Activated B cell treated with CpG ODN at 0.5 μM for 24 hours (primary cell): ENCODE results near the gene LRRC3. TPM values are rescaled to one million over a fixed set of nuclear protein-coding genes. Genes with fewer than 3 reads are reported as not detected.

ENCODE experiments used
- ATAC-seq: fragments of 200-7000 bp; cut with Tn5 transposase; one replicate; pipeline ENCODE4 v1.10.0; 2021; ENCODE audit warnings: low read depth, mild to moderate bottlenecking, moderate library complexity
- CTCF ChIA-PET: fragments of 350-600 bp; sonication (Branson Sonifier 250); formaldehyde crosslinking; loops from one replicate; lab custom pipeline; 2021; ENCODE audit warnings: antibody characterized with exemption; lab: Charles Lee
- POLR2A ChIA-PET: fragments of 350-600 bp; sonication (Branson Sonifier 250); formaldehyde crosslinking; loops from one replicate; lab custom pipeline; 2021; ENCODE audit warnings: antibody characterized with exemption; lab: Charles Lee
- DNase-seq: peaks from one replicate; pipeline ENCODE4 v3.0.0; 2022
- H3K27ac Mint-ChIP-seq: one replicate; pipeline ENCODE4 v1.8.0; 2020; ENCODE audit warnings: mixed read lengths
- H3K27me3 Mint-ChIP-seq: one replicate; pipeline ENCODE4 v1.8.0; 2021; ENCODE audit warnings: mixed read lengths
- H3K36me3 Mint-ChIP-seq: one replicate; pipeline ENCODE4 v1.8.0; 2021; ENCODE audit warnings: low read depth, mixed read lengths
- H3K4me1 Mint-ChIP-seq: one replicate; pipeline ENCODE4 v1.8.0; 2021; ENCODE audit warnings: mixed read lengths
- H3K4me3 Mint-ChIP-seq: one replicate; pipeline ENCODE4 v1.8.0; 2020; ENCODE audit warnings: mild to moderate bottlenecking, mixed read lengths
- H3K9me3 Mint-ChIP-seq: one replicate; pipeline ENCODE4 v1.8.0; 2020; ENCODE audit warnings: mixed read lengths
- CTCF ChIP-seq: fragments of 200-600 bp; IDR thresholded peaks from one replicate; pipeline ENCODE4 v1.8.0; 2022; ENCODE audit warnings: antibody characterized with exemption, mild to moderate bottlenecking
- intact Hi-C: fragments of 100-400 bp; cut with micrococcal nuclease; formaldehyde crosslinking; loops from one replicate; pipeline ENCODE4 v1.15.1; 2024
- total RNA-seq: library from RNA; stranded (reverse); gene quantifications from 2 replicates; pipeline ENCODE4 v1.2.3, GENCODE V29; 2022

Gene LRRC3
- total RNA-seq, 1 donor from 2014 or later = 1.00 TPM

GRCh38 chr21:44424608-44425306, 30.6 kb upstream of the LRRC3 start:
- no peak for TF ChIP-seq CTCF
- no peak for ATAC-seq
- DNase-seq = no peak
- peaks cover 2% of the 10 kb centered on the region for H3K9me3 Mint-ChIP-seq
- no peak overlapping the region for H3K4me3 Mint-ChIP-seq
- H3K36me3 Mint-ChIP-seq = no peaks in the 10 kb centered on the region
- ChIA-PET CTCF (no interaction called here), POLR2A (no interaction called here)
- intact Hi-C loops = no loop called here
- no peak overlapping the region for H3K27ac Mint-ChIP-seq
- H3K27me3 Mint-ChIP-seq = no peaks in the 10 kb centered on the region
- H3K4me1 Mint-ChIP-seq = peaks cover 9% of the 10 kb centered on the region

- peaks cover 9% of the 10 kb centered on the region for H3K4me1 Mint-ChIP-seq
- intact Hi-C loops = no loop called here
- peaks cover 5% of the 10 kb centered on the region for H3K9me3 Mint-ChIP-seq
- H3K27me3 Mint-ChIP-seq = no peaks in the 10 kb centered on the region
- H3K36me3 Mint-ChIP-seq = peaks cover 1% of the 10 kb centered on the region
- DNase-seq = no peak
- ChIA-PET POLR2A (no interaction called here), CTCF (no interaction called here)
- no peak overlapping the region for H3K27ac Mint-ChIP-seq
- no peak overlapping the region for H3K4me3 Mint-ChIP-seq
- no peak for ATAC-seq
- no peak for TF ChIP-seq CTCF
These were observed 29.9 kb upstream of the LRRC3 start for GRCh38 chr21:44425307-44425894.

- DNase-seq = no peak
- Mint-ChIP-seq H3K9me3 (peaks cover 8% of the 10 kb centered on the region), H3K4me1 (peaks cover 9% of the 10 kb centered on the region), H3K4me3 (no peak overlapping the region), H3K36me3 (peaks cover 1% of the 10 kb centered on the region), H3K27ac (no peak overlapping the region), H3K27me3 (no peaks in the 10 kb centered on the region)
- ChIA-PET POLR2A (interaction anchor here (0.6 kb wide), 1 partner anchor 26 kb away, joined by 3 read pairs; no protein-coding TSS in a partner anchor), CTCF (no interaction called here)
- intact Hi-C loops = no loop called here
- ATAC-seq = no peak
- no peak for TF ChIP-seq CTCF
These were observed 29.2 kb upstream of the LRRC3 start for GRCh38 chr21:44425895-44426662.

- ChIA-PET POLR2A (interaction anchor here (0.6 kb wide), 1 partner anchor 25 kb away, joined by 3 read pairs; no protein-coding TSS in a partner anchor), CTCF (no interaction called here)
- no peak for DNase-seq
- no peak for TF ChIP-seq CTCF
- no peak overlapping the region for H3K4me3 Mint-ChIP-seq
- no peaks in the 10 kb centered on the region for H3K27me3 Mint-ChIP-seq
- no peak overlapping the region for H3K27ac Mint-ChIP-seq
- H3K9me3 Mint-ChIP-seq = peaks cover 11% of the 10 kb centered on the region
- ATAC-seq = no peak
- H3K36me3 Mint-ChIP-seq = peaks cover 1% of the 10 kb centered on the region
- peaks cover 9% of the 10 kb centered on the region for H3K4me1 Mint-ChIP-seq
- intact Hi-C loops = no loop called here
These were observed 28.6 kb upstream of the LRRC3 start for GRCh38 chr21:44426663-44427191.
